NCI-H82 treated with DMSO at 0.1 percent for 48 hours (cell line): ENCODE data around the gene CD55.
A peak's percentile ranks its signal among the peaks of the same experiment; 100 is the strongest.

Experiments used
- DNase-seq: peaks from one replicate; lab custom pipeline; 2025; ENCODE audit not compliant: unreplicated experiment; lab: John Stamatoyannopoulos, UW

The CD55 gene

DNA sequence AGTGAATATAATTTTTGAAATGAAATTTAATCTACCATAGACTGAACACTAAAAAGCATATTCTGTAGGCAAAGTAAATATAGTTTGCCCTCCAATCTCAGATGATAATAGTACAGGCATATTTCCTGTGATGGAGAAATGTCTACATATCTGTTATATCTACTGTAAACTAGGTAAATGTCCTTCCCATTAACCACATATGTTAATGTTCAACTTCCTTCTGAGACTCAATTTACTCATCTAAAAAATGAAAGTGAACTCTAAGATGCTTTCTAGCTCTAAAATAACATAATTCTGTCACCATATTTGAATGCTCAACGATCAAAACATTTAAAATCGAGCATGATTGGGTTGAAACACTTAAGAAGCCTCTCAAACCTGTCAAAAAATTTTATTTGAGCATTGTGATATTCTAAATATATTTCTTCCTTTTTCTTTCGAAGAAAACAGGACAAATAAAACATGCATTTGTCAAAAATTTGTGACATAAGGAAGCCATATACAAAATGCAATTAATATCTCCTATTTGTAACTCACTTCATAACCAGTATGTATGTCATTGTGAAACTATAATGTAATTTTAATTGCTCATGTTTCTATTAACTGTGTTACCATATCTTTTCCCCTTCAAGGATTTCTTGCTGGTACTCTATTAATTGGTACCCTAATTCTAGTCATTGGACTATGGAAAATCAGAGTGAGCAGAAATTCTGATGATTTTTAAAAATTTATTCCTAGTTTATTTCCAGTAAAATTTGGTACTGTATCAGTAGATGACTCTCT, 34.2 kb downstream of the CD55 start:
- DNase-seq, result no peak

DNA sequence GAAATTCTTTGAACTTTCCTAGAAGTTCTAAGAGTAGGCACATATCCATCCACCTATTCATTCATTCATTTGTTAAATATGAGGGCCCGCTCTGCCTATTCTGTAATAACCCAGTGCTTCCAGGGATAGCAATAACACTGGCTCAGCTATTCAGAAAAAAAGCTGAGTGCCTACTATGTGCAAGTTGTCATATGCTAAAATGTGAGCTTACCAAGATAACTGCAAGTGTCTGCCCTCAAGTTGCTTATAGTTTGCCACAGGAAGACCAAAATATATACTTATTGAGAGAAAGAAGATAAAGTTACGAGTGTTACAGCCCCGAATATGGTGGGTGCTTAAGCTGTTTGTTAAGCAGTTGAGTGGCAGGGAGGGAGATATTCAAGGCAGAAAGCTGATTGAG, 39.6 kb downstream of the CD55 start:
- no peak for DNase-seq

DNA sequence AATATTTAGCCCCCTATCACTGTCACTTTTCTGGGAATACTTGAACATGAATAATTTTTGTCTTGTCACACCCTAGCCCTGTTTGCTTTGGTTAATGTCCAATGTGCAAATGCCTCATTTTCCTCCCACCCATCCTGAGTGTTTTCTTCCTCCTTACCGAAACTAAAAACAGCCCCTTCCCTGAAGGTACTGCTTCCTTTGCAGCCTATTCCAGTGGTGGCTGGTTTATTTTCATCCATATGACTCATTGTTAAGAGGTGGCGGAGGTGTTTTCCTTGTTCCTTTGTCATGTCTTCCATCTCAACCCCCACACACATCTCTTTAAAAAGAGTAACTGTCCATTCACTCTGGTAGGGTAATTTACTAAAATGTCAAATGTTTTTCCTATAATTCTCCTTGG, 40.4 kb downstream of the CD55 start:
- DNase-seq, result no peak

DNA sequence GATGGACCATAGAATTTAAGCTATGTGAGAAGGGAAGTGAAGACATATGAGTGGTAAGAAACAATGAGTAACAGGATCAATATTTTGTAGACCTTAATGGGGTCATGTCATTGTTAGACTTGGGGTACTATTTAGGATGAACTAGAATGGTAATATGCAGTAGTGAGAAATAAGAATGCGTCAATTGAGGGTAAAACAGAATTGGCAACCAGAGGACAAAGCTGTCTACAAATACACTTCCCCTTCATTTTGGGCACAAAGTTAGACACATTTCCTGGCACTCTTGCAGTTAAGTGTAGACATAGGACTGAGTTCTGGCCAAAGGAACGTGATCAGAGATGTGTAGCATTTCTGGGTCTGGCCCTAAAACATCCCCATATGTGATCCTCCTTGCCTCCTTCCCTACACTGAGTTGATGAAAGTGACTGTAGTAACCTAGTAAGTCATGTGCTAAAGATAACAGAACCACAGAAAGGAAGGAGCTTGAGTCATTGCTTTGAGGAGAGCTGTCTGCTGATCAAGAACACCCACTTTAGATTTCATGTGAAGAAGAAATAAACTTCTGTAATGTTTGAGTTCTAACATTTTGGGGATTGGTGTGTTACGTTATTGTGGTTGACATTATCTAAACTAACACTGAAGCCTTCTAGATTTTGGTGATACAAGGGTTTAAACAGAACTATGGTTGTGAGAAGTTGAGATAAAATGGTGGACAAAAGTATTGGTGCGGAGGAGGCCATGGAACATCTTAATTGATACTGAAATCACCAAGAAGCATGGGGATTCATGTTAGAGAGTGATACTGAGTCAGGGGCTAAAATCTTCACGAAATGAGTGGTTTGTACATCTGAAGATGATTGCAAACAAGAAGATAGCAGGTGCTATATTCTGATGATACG, 41.7 kb downstream of the CD55 start:
- DNase-seq, result no peak

DNA sequence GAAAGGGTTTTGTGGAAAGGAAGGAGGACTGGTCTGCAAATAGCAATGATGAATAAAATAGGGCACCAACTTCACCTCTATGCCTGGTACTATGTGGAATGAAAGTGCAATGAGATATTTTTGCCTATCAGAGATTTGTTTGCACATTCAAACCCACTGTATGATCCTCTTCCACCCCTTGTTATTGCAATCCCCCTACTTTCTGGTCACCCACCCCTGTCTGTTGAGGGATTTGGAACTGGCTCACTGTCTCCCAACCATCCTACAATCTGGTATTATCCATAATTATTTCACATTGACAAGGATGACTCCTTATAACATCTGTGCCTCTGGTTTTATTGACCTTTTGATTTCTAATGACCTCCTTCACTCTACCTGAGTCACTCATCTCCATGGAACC, 42.4 kb downstream of the CD55 start:
- DNase-seq, result no peak

DNA sequence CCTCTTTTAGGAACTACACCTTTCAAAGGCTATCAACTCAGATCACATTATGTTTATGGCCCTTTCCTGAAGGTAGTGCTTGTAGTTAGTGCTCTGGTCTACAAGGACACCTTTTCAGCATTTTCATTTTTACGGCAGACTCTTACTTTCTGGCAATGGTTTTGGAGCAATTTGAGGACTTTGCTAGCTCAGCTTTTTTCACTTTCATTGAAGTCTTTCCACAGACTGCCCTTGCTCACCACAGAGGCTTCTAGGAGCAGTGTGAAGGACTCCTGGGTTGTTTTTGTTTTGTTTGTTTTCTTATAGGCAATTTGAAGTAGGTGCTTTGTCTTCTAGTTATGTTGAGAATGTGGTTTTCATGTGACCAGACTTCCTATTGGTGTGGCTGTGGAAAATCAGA, 43.1 kb downstream of the CD55 start:
- DNase-seq, result no peak

DNA sequence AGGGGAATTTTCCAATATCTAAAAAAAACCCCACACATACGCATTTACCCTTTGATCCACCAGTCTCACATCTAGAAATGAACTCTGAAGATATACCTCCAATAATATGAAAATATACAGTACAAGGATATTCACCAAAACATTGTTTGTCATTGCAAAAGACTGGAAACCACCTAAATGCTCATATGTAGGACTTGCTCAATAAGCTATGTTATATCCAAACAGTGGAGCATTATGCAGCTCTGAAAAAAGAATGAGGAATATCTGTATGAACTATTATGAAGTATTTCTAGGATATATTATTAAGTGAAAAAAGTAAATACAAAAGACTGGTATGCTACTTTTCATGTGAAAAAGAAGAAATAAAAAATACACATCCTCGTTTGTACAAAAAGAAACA, 43.6 kb downstream of the CD55 start:
- DNase-seq, result no peak

DNA sequence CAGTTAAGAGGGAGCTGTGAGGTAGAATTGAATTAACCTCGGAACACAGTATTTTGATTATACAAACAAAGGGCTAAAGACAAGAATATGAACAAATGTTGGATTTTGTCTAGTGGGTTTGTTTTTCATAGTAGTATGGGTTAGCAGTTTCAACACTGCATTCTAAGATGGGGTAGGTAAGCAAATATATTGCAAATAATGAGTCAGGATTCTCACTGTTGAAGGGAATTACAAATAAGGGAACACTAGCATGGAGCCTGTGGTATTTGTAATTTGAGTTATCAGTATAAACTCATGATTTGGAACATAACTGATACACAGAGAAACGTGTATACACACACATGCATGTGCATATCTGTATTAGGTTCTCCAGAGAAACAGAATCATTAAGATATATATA, 44.5 kb downstream of the CD55 start:
- DNase-seq, result no peak

DNA sequence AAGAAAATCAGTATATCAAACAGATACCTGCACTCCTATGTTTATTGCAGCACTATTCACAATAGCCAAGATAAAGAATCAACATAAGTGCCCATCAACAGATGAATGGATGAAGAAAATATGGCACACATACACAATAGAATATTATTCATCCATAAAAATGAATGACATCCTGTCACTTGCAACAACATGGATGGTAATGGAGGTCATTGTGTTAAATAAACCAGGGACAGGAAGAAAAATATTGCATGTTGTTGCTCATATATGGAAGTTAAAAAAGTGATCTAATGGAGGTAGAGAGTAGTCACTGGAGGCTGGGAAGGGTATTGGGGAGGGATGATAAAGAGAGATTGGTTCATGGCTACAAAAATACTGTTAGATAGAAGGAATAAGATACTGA, 67.2 kb downstream of the CD55 start:
- DNase-seq, result no peak

DNA sequence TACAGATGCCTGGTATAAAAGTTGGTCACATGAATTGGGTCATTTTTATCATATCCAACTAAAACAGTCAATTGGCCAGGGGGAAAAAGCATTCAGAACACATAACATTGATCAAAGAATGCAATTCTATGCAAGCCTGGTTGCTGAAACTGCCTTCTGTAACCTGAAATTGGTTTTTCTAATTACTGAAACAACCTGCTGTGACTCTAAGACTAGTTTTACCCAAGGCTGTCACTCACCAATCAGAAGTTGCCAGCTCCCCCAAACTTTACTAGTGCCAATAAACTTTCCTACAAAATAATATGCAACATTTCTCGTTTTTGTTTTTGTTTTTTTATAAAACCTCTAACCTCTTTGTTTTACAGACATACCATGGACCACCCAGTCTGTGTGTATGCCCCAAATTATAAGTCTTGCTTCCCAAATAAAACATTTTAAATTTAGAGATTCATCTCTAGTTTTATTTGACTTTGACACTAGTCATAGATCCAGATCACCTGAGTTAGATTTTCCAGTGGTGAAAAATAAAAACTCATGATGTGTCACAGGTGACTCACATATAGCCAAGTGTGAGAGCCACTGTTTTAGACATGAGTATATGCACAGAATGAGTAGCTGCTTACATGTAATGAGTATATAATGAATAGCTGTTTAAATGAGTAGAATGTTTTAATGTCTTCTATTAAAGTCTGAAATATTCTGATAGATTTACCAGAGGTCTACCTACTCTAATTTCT, 68.4 kb downstream of the CD55 start:
- DNase-seq, result no peak

DNA sequence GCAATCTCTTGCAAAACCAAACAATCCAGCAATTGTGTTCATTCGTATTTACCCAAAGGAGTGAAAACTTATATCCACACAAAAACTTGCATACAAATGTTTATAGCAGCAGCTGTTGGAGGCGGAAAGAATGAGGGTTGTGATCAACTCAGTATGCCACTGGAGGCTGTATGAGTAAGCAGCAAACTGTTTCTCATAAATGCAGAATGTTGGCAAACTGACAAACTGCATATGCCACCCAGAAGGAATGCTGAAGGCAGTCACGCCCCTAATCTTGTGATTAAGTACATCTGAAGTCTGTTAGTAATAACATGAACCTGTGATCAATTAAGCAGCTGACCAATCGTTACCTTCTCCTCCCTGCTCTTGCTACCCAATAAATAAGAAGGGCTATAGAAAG, 72.1 kb downstream of the CD55 start:
- DNase-seq, result no peak

DNA sequence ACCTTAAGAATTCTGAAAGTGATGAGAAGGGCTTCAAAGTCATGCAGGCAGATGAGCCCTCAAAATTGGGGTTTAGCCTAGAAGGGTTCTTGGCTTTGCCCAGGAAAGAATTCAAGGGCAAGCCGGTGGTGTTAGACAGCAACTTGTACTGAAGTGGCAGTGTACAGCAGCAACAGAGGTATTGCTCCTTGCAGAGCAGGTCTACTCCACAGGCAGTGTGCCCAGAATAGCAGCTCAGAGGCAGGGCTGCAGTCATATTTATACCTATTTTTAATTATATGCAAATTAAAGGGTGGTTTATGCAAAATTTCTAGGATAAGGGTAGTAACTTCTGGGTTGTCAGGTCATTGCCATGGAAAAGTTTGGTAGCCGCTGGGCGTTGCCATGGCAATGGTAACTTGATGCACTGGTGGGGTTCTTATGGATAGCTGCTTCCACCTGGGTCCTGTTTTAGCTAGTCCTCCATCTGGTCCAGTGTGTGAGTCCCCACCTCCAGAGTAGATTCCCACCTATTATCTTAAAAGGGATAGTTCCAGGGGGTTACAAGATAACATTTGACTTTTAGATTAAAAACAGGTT, 74.8 kb downstream of the CD55 start:
- DNase-seq, result no peak

DNA sequence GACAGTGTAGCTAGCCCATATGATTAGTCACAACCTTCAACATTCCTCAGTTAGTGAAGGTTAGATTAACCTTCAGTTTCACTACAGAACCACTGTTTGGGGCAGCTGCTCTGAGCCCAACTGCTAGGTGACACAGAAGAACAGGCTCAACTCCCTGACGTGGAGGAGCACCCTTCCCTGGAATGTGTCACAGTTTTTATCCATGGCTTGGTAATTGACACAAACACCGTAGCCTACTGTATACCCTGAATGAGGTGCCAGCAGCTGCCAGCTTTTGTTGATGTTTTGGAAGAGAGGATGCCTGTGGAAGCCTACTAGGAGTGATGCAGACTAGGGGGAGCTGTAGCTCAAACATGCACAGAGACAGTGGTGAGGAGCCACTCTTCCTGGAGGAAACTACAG, 76.0 kb downstream of the CD55 start:
- peak; percentile 1 for DNase-seq

DNA sequence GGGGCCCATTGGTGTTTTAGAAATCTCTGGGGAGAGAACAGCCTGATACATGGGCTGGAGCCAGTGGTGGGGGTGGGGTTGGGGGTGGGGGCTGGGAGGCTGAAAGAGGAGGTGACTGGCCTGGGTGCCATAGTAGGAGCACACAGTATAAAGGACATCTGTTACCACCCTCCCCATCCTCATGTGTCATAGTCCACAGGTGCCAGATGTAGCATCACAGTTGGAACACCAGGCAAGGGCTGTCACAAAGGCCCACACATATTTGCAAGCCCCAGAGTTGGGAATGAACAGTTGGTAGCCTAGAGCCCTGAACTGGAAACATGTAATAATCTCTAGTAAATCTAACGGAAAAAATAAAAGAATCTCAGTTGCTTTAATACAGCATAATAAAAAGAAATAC, 77.5 kb downstream of the CD55 start:
- peak; percentile 20 for DNase-seq

DNA sequence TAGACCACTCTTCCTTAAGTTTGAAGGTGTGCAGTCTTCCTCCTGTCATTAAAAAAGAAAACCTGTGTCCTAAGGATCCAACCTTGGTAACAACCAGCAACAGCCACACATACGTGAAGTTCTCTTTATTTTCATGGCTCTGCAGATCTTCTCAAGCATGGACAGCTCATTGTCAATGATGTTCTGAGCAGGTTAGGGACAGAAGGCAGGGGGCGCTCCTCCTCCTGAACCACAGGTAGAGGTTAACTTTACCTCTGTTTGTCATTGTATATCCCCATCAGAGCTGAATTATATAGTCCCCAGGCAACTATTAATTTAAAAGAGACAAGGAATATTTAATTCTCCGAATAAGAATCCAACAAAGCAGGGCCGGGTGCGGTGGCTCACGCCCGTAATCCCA, 80.1 kb downstream of the CD55 start:
- no peak for DNase-seq

DNA sequence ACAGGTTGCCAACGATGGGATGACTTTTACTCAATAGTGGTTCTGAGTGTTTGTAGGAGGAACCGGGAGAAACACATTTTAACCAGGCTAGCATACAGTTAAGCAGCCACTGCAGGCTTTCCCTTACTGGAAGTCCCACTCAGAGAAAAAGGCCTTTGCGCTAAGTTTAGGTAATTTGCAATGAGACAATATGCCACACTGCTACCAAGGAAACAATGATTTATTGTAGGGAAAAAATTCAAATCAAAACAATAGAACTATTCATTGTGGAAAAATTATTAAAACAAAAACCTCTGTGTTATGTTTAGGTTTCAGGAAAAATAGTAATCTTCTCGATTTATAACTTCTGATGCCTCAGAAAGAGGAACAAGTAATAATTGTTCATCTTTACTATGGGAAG, 81.3 kb downstream of the CD55 start:
- no peak for DNase-seq

DNA sequence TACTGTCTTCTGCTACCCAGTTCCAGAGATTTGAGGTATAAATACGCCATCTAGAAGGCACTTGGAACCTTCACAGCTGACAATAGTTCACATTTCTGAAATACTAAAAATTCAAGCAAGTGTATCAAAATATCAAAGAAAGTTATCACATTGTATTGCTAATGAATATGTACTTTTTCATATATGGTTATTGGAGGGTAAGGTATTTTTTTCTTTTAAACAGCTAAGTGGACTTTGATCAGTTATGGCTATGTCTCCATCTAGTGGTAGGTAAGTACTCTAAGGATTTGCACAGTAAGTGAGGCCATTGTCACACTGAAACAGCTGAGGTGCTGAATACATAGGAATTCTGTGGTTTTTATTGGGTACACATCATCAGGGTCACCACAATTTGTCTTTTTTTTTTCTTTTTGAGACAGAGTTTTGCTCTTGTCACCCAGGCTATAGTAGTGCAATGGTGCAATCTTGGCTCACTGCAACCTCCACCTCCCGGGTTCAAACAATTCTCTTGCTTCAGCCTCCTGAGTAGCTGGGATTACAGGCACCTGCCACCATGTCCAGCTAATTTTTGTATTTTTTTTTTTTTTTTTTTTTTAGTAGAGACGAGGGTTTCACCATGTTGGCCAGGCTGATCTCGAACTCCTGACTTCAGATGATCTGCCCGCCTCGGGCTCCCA, 83.5 kb downstream of the CD55 start:
- peak; percentile 68 for DNase-seq

DNA sequence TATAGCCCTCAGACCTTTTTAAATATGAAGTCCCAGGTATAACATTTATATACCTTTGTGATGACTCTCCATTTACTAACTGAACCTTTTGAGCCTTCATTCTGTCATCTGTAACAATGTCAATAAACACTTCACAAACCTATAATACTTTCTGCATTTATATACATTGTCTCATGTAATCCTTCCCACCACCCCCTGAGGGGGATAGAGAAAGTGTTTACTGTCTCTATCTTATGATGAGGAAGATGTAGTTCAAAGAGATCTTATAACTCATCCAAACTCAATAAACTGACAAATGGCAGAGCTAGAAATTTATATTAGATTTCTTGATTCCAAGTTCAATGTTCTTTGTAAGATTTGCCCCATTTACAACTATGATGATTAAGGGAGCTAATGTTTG, 84.3 kb downstream of the CD55 start:
- DNase-seq, result no peak

DNA sequence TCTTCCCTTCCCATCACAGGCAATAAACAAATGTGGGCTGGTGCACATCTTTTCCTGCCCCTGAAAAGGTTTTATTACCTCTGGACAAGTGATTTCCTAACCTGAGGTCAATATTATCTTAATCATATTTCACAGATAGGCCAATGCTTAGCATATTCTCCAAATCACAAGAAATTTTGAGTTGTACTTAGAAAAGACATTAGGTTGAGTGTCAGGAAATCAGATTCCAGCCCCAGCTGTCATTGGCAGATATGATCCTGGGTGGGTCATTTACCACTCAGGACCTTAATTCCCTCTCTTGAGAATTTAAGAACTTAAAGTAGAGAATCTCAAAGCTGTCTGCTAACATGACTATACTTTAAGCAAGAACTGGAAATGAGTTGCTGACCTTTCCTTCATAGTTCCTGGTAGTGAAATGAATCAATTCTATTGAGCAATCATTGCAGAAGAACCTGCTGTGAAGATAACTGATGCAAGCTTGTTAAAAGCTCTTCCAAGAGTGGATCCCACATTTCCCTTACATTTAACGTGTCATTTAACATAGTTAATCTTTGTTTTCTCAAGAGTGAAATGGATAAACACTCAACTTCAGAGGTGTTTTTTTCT, 86.3 kb downstream of the CD55 start:
- no peak for DNase-seq
